ENCODE measurements around the gene AICDA.
"Not testable (repeated sequence)": the region's sequence is repeated elsewhere in the genome, so short reads cannot be mapped to it uniquely, and the experiment has no call there.

AICDA gene

DNA sequence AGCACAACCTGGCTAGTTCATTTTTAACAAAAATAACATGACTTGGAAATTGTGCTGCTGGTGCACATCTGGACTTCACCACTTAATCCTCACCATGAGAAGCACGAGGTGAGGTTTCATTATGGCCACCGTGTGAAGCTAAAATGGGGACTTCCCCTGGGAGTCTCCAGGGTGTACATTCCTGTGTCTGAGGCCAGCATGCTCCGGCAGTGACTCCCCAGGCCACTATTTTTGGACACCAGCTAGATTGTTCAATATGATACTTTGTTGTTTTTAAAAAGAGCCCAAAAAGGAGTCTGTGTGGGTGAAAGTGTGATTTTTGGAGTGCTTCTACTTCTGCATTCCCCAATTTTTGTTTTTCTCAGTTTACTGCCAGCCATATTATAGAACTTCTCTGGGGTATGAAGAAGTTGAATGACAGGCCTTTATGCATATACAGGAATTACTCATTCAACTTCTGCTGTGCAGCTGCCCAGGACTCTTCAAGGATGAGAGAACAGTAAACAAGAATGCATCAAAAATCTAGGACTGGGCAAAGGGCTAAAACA lies 16.9 kb upstream of the AICDA start:
- Histone ChIP-seq H3K27me3 (no peaks in the 10 kb centered on the region), H3K4me3 (ENCODE audit: low read depth in 1 of 2, low read length in 1 of 2) (no peak overlapping the region), H3K9me3 (no peaks in the 10 kb centered on the region), H3K4me1 (ENCODE audit: control insufficient read depth in 1 of 2, insufficient read depth in 1 of 2, low read depth in 1 of 2, low read length in 1 of 2) (no peaks in the 10 kb centered on the region), H3K27ac (no peak overlapping the region), H3K36me3 (no peaks in the 10 kb centered on the region)
- TF ChIP-seq, protein P1, sequence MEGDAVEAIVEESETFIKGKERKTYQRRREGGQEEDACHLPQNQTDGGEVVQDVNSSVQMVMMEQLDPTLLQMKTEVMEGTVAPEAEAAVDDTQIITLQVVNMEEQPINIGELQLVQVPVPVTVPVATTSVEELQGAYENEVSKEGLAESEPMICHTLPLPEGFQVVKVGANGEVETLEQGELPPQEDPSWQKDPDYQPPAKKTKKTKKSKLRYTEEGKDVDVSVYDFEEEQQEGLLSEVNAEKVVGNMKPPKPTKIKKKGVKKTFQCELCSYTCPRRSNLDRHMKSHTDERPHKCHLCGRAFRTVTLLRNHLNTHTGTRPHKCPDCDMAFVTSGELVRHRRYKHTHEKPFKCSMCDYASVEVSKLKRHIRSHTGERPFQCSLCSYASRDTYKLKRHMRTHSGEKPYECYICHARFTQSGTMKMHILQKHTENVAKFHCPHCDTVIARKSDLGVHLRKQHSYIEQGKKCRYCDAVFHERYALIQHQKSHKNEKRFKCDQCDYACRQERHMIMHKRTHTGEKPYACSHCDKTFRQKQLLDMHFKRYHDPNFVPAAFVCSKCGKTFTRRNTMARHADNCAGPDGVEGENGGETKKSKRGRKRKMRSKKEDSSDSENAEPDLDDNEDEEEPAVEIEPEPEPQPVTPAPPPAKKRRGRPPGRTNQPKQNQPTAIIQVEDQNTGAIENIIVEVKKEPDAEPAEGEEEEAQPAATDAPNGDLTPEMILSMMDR (IDR thresholded peaks at IDR 0.05) = no peak

DNA sequence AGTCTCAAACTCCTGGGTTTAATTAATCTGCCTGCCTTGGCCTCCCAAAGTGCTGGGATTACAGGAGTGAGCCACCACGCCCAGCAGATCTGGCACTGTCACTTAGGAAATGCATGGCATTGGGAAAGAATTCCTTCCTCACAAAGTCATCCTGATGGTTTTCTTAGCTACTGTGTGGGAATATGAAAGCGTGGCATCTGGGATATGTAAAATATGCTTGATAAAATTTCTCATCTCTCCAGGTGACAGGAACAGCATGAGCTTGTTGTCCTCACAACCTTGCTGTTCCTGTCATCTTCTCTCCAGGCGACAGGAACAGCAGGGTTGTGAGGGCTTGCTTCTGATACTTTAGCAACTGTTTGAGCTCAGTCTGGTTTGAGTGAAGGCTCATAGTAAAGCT lies 16.1 kb upstream of the AICDA start:
- H3K9me3 ChIP-seq = no peaks in the 10 kb centered on the region
- H3K36me3 ChIP-seq = no peaks in the 10 kb centered on the region
- H3K4me3 ChIP-seq (ENCODE audit: low read depth in 1 of 2, low read length in 1 of 2) = no peak overlapping the region
- no peaks in the 10 kb centered on the region for H3K4me1 ChIP-seq (ENCODE audit: control insufficient read depth in 1 of 2, insufficient read depth in 1 of 2, low read depth in 1 of 2, low read length in 1 of 2)
- no peaks in the 10 kb centered on the region for H3K27me3 ChIP-seq
- no peak overlapping the region for H3K27ac ChIP-seq
- TF ChIP-seq, protein P1 (IDR thresholded peaks at IDR 0.05) = no peak

DNA sequence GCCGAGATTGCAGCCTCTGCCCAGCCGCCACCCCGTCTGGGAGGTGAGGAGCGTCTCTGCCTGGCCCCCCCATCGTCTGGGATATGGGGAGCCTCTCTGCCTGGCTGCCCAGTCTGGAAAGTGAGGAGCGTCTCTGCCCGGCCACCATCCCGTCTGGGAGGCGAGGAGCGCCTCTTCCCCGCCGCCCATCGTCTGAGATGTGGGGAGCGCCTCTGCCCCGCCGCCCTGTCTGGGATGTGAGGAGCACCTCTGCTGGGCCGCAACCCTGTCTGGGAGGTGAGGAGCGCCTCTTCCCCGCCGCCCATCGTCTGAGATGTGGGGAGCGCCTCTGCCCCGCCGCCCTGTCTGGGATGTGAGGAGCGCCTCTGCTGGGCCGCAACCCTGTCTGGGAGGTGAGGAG lies 12.1 kb upstream of the AICDA start:
- H3K9me3 ChIP-seq = not testable (repeated sequence)

DNA sequence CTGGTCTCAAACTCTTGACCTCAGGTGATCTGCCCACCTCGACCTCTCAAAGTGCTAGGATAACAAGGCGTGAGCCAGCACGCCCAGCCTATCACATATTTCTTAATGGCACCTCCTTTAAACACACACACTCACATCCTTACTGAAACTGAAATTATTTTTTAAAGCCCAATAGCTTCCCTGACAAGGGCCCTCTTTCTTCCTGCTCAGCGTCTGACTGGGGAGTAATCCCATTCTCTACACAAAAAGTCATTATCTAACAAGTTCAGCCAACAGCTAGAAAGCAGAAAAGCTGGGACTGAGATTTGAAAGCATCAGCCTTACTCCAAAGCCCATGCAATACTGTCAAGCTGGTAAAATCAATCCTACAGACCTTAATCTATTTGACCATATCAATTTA lies 10.0 kb upstream of the AICDA start:
- H3K4me3 ChIP-seq (ENCODE audit: low read depth in 1 of 2, low read length in 1 of 2) = no peak overlapping the region
- no peaks in the 10 kb centered on the region for H3K36me3 ChIP-seq
- no peaks in the 10 kb centered on the region for H3K27me3 ChIP-seq
- H3K27ac ChIP-seq = no peak overlapping the region
- peaks cover 17 to 19% of the 10 kb centered on the region in 2 experiments for H3K4me1 ChIP-seq (ENCODE audit: control insufficient read depth in 1 of 2, insufficient read depth in 1 of 2, low read depth in 1 of 2, low read length in 1 of 2)
- no peaks in the 10 kb centered on the region for H3K9me3 ChIP-seq
- TF ChIP-seq, protein P1 (IDR thresholded peaks at IDR 0.05) = no peak

More for the DNA sequence above, 12.1 kb upstream of the AICDA start:
- H3K4me3 ChIP-seq (ENCODE audit: low read depth in 1 of 2, low read length in 1 of 2); H3K4me1 ChIP-seq (ENCODE audit: control insufficient read depth in 1 of 2, insufficient read depth in 1 of 2, low read depth in 1 of 2, low read length in 1 of 2); H3K27me3 ChIP-seq; H3K27ac ChIP-seq; H3K36me3 ChIP-seq: not testable (repeated sequence)

DNA sequence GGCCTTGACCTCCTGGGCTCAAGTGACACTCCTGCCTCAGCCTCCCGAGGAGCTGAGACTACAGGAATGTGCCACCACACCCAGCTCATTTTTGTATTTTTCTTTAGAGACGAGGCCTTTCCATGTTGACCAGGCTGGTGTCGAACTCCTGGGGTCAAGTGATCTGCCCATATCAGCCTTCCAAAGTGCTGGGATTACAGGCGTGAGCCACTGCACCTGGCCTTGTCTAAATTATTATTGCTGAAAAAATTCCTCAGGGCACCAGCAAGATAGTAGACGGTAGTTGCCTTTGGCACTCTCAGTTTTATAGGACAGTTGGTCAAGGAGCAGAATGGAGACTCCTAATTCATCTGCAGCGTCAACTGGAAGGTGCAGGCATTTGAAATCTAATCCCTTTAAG lies 2.5 kb upstream of the AICDA start:
- H3K27ac ChIP-seq = no peak overlapping the region
- H3K4me1 ChIP-seq (ENCODE audit: control insufficient read depth in 1 of 2, insufficient read depth in 1 of 2, low read depth in 1 of 2, low read length in 1 of 2) = peaks cover 17 to 19% of the 10 kb centered on the region in 2 experiments
- H3K27me3 ChIP-seq = no peaks in the 10 kb centered on the region
- H3K9me3 ChIP-seq = no peaks in the 10 kb centered on the region
- TF ChIP-seq, protein P1 (IDR thresholded peaks at IDR 0.05) = no peak
- H3K4me3 ChIP-seq (ENCODE audit: low read depth in 1 of 2, low read length in 1 of 2) = no peak overlapping the region
- H3K36me3 ChIP-seq = no peaks in the 10 kb centered on the region

DNA sequence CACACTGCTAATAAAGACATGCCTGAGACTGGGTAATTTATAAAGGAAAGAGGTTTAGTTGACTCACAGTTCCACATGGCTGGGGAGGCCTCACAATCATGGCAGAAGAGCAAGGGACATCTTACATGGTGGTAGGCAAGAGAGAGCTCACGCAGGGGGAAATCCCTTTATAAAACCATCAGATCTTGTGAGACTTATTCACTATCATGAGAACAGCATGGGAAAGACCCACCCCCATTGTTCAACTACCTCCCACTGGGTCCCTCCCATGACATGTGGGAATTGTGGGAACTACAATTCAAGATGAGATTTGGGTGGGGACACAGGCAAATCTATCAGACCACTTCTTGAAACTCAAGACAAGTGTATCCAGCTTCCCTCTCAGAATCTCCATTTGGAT lies 1.2 kb upstream of the AICDA start:
- not testable (repeated sequence) for H3K9me3 ChIP-seq; H3K27me3 ChIP-seq; H3K27ac ChIP-seq; H3K4me3 ChIP-seq (ENCODE audit: low read depth in 1 of 2, low read length in 1 of 2); H3K36me3 ChIP-seq
- peaks cover 15 to 16% of the 10 kb centered on the region in 2 experiments for H3K4me1 ChIP-seq (ENCODE audit: control insufficient read depth in 1 of 2, insufficient read depth in 1 of 2, low read depth in 1 of 2, low read length in 1 of 2)

Measured in neutrophil (primary cell).